A673 (cell line): ENCODE results near the gene NFASC.

Source experiments
- CTCF ChIP-seq: fragments of 300-800, 200-600 bp; sonication (generic); conservative IDR thresholded peaks from 2 replicates; pipeline ENCODE4 v1.5.1; 2017; ENCODE audit warnings: low read depth, mild to moderate bottlenecking, antibody characterized with exemption, low read length, moderate library complexity, mixed read lengths
- EZH2 ChIP-seq: fragments of 200-600 bp; sonication (generic); IDR thresholded peaks from 2 replicates; pipeline ENCODE4 v1.6.1; 2017; ENCODE audit warnings: borderline replicate concordance, low read depth, mild to moderate bottlenecking, mixed read lengths, antibody characterized with exemption, low read length; ENCODE audit not compliant: poor library complexity, severe bottlenecking

GRCh38 chr1:204996981-204997380, 126.3 kb downstream of the NFASC start:
- TF ChIP-seq CTCF, result no peak
- no peak for TF ChIP-seq EZH2
